CD4-positive, alpha-beta memory T cell (primary cell): ENCODE results near the gene CPT1C. TPM values are rescaled to one million over a fixed set of nuclear protein-coding genes. Genes with fewer than 3 reads are reported as not detected.

Experiments used
- CTCF ChIA-PET: fragments of 350-600 bp; sonication (Branson Sonifier 250); formaldehyde crosslinking; loops from one replicate; lab custom pipeline; 2021; ENCODE audit warnings: inconsistent platforms; ENCODE audit not compliant: partially characterized antibody; lab: Charles Lee
- POLR2A ChIA-PET: fragments of 350-600 bp; sonication (Branson Sonifier 250); formaldehyde crosslinking; loops from one replicate; lab custom pipeline; 2021; ENCODE audit not compliant: partially characterized antibody; lab: Charles Lee
- DNase-seq, 5 donors: peaks; one replicate each; pipeline versions ENCODE4 v3.0.0 to v3.0.0-alpha.2; 2020 to 2022; ENCODE audit warnings: mixed read lengths in 1 of 5
- H3K27ac ChIP-seq: one replicate; pipeline ENCODE4 v1.7.0; 2013; ENCODE audit warnings: low read depth, low read length
- H3K27me3 ChIP-seq: 2 replicates; pipeline ENCODE4 v1.7.0; 2013; ENCODE audit warnings: mild to moderate bottlenecking, low read length, moderate library complexity; ENCODE audit not compliant: insufficient read depth
- H3K36me3 ChIP-seq: 2 replicates; pipeline ENCODE4 v1.7.0; 2013; ENCODE audit warnings: mild to moderate bottlenecking, low read length, moderate library complexity; ENCODE audit not compliant: insufficient read depth
- H3K4me1 ChIP-seq: 2 replicates; pipeline ENCODE4 v1.7.0; 2013; ENCODE audit warnings: mild to moderate bottlenecking, low read length, moderate library complexity; ENCODE audit not compliant: insufficient read depth
- H3K4me3 ChIP-seq, 2 donors: one replicate each; pipeline ENCODE4 v1.7.0; 2013; ENCODE audit warnings: low read length in 2 of 2, mild to moderate bottlenecking in 1 of 2
- H3K9me3 ChIP-seq, 2 donors: one replicate each; pipeline ENCODE4 v1.7.0; 2013; ENCODE audit warnings: low read length in 2 of 2, control low read depth in 1 of 2; ENCODE audit not compliant: control insufficient read depth in 1 of 2
- H3K27ac Mint-ChIP-seq, 7 donors: one replicate each; pipeline ENCODE4 v1.8.0; 2020 to 2021; ENCODE audit warnings: mixed read lengths in 7 of 7, mild to moderate bottlenecking in 6 of 7, inconsistent platforms in 3 of 7, moderate library complexity in 3 of 7
- H3K27me3 Mint-ChIP-seq, 2 donors: one replicate each; pipeline ENCODE4 v1.8.0; 2020 to 2021; ENCODE audit warnings: mixed read lengths in 2 of 2
- H3K36me3 Mint-ChIP-seq, 2 donors: one replicate each; pipeline ENCODE4 v1.8.0; 2020 to 2021; ENCODE audit warnings: mixed read lengths in 2 of 2, inconsistent platforms in 1 of 2, mild to moderate bottlenecking in 1 of 2
- H3K4me1 Mint-ChIP-seq, 4 donors: one replicate each; pipeline ENCODE4 v1.8.0; 2020 to 2021; ENCODE audit warnings: mixed read lengths in 4 of 4, mild to moderate bottlenecking in 1 of 4
- H3K4me3 Mint-ChIP-seq, 8 donors: one replicate each; pipeline ENCODE4 v1.8.0; 2020 to 2021; ENCODE audit warnings: mixed read lengths in 8 of 8, mild to moderate bottlenecking in 7 of 8, moderate library complexity in 6 of 8, inconsistent platforms in 3 of 8
- H3K9me3 Mint-ChIP-seq, 8 donors: one replicate each; pipeline ENCODE4 v1.8.0; 2020 to 2021; ENCODE audit warnings: mixed read lengths in 8 of 8, mild to moderate bottlenecking in 5 of 8, inconsistent platforms in 3 of 8, moderate library complexity in 1 of 8
- intact Hi-C: fragments of 100-400 bp; cut with micrococcal nuclease; formaldehyde crosslinking; loops from one replicate; pipeline ENCODE4 v1.15.1; 2023
- polyA plus RNA-seq, 2 donors: library from polyadenylated mRNA; unstranded; fragments of 300-500 nt; fragmentation: Illumina TruSeq; gene quantifications; one replicate each; pipeline ENCODE4 v1.2.3, GENCODE V29; 2021
- total RNA-seq, 2 experiments: library from RNA; stranded (reverse); gene quantifications; one replicate each; pipeline ENCODE4 v1.2.3, GENCODE V29; 2021

CPT1C gene
- total and polyA plus RNA-seq, 4 experiments from 2014 or later, result 0.24 to 1.5 (median 0.61) TPM

DNA sequence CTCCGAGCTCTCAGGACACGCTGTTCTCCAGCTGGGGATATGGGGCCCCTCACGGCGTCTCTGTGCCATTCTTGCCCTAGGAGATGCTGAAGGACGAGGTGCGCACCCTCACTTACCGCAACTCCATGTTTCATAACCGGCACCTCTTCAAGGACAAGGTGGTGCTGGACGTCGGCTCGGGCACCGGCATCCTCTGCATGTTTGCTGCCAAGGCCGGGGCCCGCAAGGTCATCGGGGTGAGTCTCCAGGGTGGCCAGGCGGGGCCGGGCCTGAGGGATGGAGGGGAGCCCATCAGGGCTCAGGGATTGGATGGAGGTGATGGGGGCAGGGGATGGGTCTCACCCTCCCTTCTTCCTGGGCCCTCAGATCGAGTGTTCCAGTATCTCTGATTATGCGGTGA, 9.1 kb upstream of the CPT1C start:
- Mint-ChIP-seq H3K27me3 (no peaks in the 10 kb centered on the region), H3K27ac (peak overlapping the region in 1 of 7 donors; percentile 52), H3K9me3 (no peaks in the 10 kb centered on the region), H3K4me3 (peak overlapping the region in 1 of 8 donors; percentile 35), H3K36me3 (peaks cover 26 to 42% of the 10 kb centered on the region in 2 donors), H3K4me1 (peaks cover 9 to 41% (median 21%) of the 10 kb centered on the region in 4 donors)
- DNase-seq, result no peak
- H3K9me3 ChIP-seq, result no peaks in the 10 kb centered on the region
- H3K4me3 ChIP-seq, result no peak overlapping the region
- peaks cover 34% of the 10 kb centered on the region for H3K36me3 ChIP-seq
- ChIA-PET POLR2A (interaction anchor here (1.0 to 1.9 kb wide), 2 partner anchors 111 to 179 kb away, joined by 4 to 11 read pairs; no protein-coding TSS in a partner anchor), CTCF (interaction anchor here (0.9 to 2.2 kb wide), 8 partner anchors 9 to 208 kb away, joined by 3 to 8 read pairs (median 6); partner anchors contain the start of gene FLT3LG)
- H3K27me3 ChIP-seq, result no peaks in the 10 kb centered on the region
- peaks cover 35% of the 10 kb centered on the region for H3K4me1 ChIP-seq
- intact Hi-C loops, result no loop called here
- H3K27ac ChIP-seq, result no peak overlapping the region

GRCh38 chr19:49682274-49682673, 8.6 kb upstream of the CPT1C start:
- H3K27ac Mint-ChIP-seq, result peak overlapping the region in 4 of 7 donors; percentile 15 to 83 (median 54)

DNA sequence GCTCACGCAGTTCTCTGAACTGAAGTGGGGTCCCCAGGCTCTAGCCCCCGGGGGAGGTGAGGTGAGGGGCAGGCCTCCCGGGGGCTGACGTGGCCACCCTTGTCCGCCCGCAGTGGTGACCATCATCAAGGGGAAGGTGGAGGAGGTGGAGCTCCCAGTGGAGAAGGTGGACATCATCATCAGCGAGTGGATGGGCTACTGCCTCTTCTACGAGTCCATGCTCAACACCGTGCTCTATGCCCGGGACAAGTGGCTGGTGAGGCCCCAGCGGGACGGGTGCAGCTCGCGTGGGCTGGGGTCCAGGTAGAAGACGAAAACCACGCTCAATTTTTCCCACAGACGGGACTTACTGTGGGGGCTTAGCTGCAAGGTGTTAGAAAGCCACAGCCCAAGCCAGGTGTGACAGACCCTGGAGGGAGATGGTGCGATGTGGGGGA, 7.1 kb upstream of the CPT1C start:
- Histone ChIP-seq H3K4me3 (no peak overlapping the region), H3K4me1 (peaks cover 23% of the 10 kb centered on the region), H3K36me3 (peaks cover 34% of the 10 kb centered on the region), H3K9me3 (no peaks in the 10 kb centered on the region), H3K27ac (no peak overlapping the region), H3K27me3 (no peaks in the 10 kb centered on the region)
- intact Hi-C loops, result no loop called here
- H3K4me1 Mint-ChIP-seq, result peaks cover 6 to 26% (median 13%) of the 10 kb centered on the region in 4 donors
- H3K36me3 Mint-ChIP-seq, result peaks cover 26 to 44% of the 10 kb centered on the region in 2 donors
- DNase-seq, result peak in 1 of 5 donors; percentile 14
- H3K9me3 Mint-ChIP-seq, result no peaks in the 10 kb centered on the region
- no peaks in the 10 kb centered on the region for H3K27me3 Mint-ChIP-seq
- H3K27ac Mint-ChIP-seq, result peak overlapping the region in 1 of 7 donors; percentile 13
- CTCF ChIA-PET, result interaction anchor here (0.7 to 1.8 kb wide), 3 partner anchors 12 to 114 kb away, joined by 3 to 4 read pairs (median 3); no protein-coding TSS in a partner anchor
- H3K4me3 Mint-ChIP-seq, result no peak overlapping the region
- POLR2A ChIA-PET, result no interaction called here

More at GRCh38 chr19:49682274-49682673, 8.6 kb upstream of the CPT1C start:
- no peak overlapping the region for H3K27ac ChIP-seq
- no peaks in the 10 kb centered on the region for H3K27me3 ChIP-seq
- intact Hi-C loops, result no loop called here
- Mint-ChIP-seq H3K27me3 (no peaks in the 10 kb centered on the region), H3K9me3 (no peaks in the 10 kb centered on the region), H3K4me3 (peak overlapping the region in 2 of 8 donors; percentile 31 to 35), H3K4me1 (peaks cover 9 to 37% (median 21%) of the 10 kb centered on the region in 4 donors), H3K36me3 (peaks cover 26 to 38% of the 10 kb centered on the region in 2 donors)
- peaks cover 35% of the 10 kb centered on the region for H3K4me1 ChIP-seq
- no peak overlapping the region for H3K4me3 ChIP-seq
- ChIA-PET CTCF (interaction anchor here (0.9 to 1.5 kb wide), 2 partner anchors 135 to 176 kb away, joined by 3 to 5 read pairs; no protein-coding TSS in a partner anchor), POLR2A (interaction anchor here (1.9 kb wide), 1 partner anchor 111 kb away, joined by 11 read pairs; no protein-coding TSS in a partner anchor)
- peaks cover 34% of the 10 kb centered on the region for H3K36me3 ChIP-seq
- H3K9me3 ChIP-seq, result no peaks in the 10 kb centered on the region
- DNase-seq, result peak in 1 of 5 donors; percentile 19

DNA sequence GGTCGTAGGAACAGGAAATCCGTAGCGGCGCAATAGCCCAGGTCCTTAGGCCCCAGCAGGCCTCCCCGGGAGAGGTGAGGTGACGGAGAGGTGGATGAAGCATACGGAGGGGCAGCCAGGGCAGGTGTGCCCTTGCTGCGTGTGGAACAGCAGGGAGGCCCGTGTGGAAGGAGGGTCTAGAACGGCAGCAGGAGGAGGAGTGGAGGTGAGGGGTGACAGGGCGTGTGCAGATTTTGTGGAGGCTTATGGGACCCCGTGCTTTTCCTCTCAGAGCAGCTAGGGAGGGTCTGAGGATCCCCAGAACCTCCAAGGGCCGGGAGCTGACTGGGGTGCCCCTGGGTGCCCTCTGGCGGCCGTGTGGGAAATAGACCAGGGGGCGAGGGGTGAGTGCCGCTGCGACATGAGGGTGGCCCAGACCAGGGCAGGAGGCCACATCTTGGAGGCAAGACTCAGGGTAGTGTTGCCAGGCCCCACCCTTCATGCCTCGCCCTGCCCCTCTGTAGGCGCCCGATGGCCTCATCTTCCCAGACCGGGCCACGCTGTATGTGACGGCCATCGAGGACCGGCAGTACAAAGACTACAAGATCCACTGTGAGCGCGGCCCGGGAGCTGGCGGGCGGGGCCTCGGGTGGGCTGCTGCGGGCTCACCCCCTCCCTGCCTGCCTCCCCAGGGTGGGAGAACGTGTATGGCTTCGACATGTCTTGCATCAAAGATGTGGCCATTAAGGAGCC, 6.5 kb upstream of the CPT1C start:
- intact Hi-C loops, result no loop called here
- ChIA-PET CTCF (interaction anchor here (0.7 to 1.8 kb wide), 4 partner anchors 12 to 114 kb away, joined by 3 to 4 read pairs (median 3); no protein-coding TSS in a partner anchor), POLR2A (no interaction called here)
- Histone ChIP-seq H3K4me3 (no peak overlapping the region), H3K4me1 (peaks cover 22% of the 10 kb centered on the region), H3K9me3 (no peaks in the 10 kb centered on the region), H3K27ac (no peak overlapping the region), H3K36me3 (peaks cover 34% of the 10 kb centered on the region), H3K27me3 (no peaks in the 10 kb centered on the region)
- H3K27me3 Mint-ChIP-seq, result no peaks in the 10 kb centered on the region
- no peaks in the 10 kb centered on the region for H3K9me3 Mint-ChIP-seq
- H3K27ac Mint-ChIP-seq, result peak overlapping the region in 1 of 7 donors; percentile 48
- peak in 2 of 5 donors; percentile 26 to 37 for DNase-seq
- peaks cover 26 to 44% of the 10 kb centered on the region in 2 donors for H3K36me3 Mint-ChIP-seq
- H3K4me3 Mint-ChIP-seq, result no peak overlapping the region
- H3K4me1 Mint-ChIP-seq, result peaks cover 6 to 22% (median 13%) of the 10 kb centered on the region in 4 donors

DNA sequence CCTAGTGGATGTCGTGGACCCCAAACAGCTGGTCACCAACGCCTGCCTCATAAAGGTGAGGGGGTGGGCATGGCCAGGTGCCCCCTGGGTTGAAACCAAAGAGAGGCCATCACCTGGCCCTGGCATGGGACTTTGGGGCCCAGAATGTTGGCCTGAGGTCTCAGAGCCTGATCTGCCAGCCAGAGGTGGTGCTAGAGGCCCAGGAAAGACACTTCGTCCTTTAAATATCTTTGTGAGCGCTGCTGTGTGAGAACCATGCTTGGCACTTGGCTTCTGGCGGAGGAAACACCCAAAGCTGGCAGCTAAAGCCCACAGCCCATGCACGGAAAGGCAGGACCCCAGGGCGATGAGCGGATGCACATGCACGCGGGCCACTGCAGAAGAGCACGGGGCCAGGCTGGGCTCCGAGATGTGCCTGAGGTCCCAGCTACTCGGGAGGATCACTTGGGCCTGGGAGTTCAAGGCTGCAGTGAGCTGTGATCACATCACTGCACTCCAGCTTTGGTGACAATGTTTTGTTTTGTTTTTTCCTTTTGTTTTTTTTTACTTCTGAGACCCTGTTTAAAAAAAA, 5.8 kb upstream of the CPT1C start:
- Histone ChIP-seq H3K9me3 (no peaks in the 10 kb centered on the region), H3K36me3 (peaks cover 34% of the 10 kb centered on the region), H3K4me1 (peaks cover 22% of the 10 kb centered on the region), H3K4me3 (no peak overlapping the region), H3K27ac (no peak overlapping the region), H3K27me3 (no peaks in the 10 kb centered on the region)
- Mint-ChIP-seq H3K4me3 (no peak overlapping the region), H3K9me3 (no peaks in the 10 kb centered on the region), H3K27ac (no peak overlapping the region), H3K36me3 (peaks cover 26 to 45% of the 10 kb centered on the region in 2 donors), H3K27me3 (no peaks in the 10 kb centered on the region), H3K4me1 (peaks cover 2 to 20% (median 12%) of the 10 kb centered on the region in 4 donors)
- intact Hi-C loops, result no loop called here
- ChIA-PET POLR2A (interaction anchor here (0.6 kb wide), 1 partner anchor 10 kb away, joined by 3 read pairs; no protein-coding TSS in a partner anchor), CTCF (interaction anchor here (1.0 to 1.8 kb wide), 5 partner anchors 11 to 182 kb away, joined by 3 to 4 read pairs (median 3); no protein-coding TSS in a partner anchor)
- no peak for DNase-seq

DNA sequence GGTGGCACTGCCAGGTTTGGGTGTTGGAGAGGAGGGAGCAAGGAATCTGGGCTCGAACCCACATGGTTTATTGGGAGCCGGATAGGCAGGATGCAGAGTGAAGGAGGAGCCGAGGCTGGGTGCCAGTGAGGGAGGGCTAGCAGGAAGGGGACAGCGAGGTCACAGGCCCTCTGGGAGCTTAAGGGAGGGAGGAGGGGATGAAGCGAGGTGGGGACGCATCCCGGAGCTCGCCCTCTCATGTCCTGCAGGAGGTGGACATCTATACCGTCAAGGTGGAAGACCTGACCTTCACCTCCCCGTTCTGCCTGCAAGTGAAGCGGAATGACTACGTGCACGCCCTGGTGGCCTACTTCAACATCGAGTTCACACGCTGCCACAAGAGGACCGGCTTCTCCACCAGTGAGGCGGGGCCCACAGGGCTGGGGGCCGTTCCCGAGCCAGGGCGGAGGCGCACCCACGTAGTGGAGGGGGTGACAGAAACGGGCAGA, 5.0 kb upstream of the CPT1C start:
- CTCF ChIA-PET, result interaction anchor here (1.4 to 1.8 kb wide), 3 partner anchors 10 to 183 kb away, joined by 3 to 4 read pairs (median 4); no protein-coding TSS in a partner anchor
- no peak overlapping the region for H3K4me3 Mint-ChIP-seq

More for the DNA sequence above, 5.0 kb upstream of the CPT1C start:
- Mint-ChIP-seq H3K27ac (no peak overlapping the region), H3K9me3 (no peaks in the 10 kb centered on the region), H3K4me1 (peaks cover 9 to 20% (median 15%) of the 10 kb centered on the region in 4 donors), H3K27me3 (peaks cover 5 to 7% of the 10 kb centered on the region in 2 donors), H3K36me3 (peaks cover 26 to 45% of the 10 kb centered on the region in 2 donors)
- H3K27ac ChIP-seq, result no peak overlapping the region
- peaks cover 34% of the 10 kb centered on the region for H3K36me3 ChIP-seq
- H3K4me1 ChIP-seq, result peaks cover 22% of the 10 kb centered on the region
- peak in 1 of 5 donors; percentile 12 for DNase-seq
- POLR2A ChIA-PET, result interaction anchor here (0.6 kb wide), 1 partner anchor 9 kb away, joined by 3 read pairs; no protein-coding TSS in a partner anchor
- no peaks in the 10 kb centered on the region for H3K27me3 ChIP-seq
- no peak overlapping the region for H3K4me3 ChIP-seq
- H3K9me3 ChIP-seq, result no peaks in the 10 kb centered on the region
- intact Hi-C loops, result no loop called here
